Measurements from ENCODE around the gene TRAF2.

Gene TRAF2

GRCh38 chr9:136896027-136896426, 9.7 kb downstream of the TRAF2 start:
- Histone ChIP-seq H3K27ac (ENCODE audit: low read depth, low read length) (no peak overlapping the region), H3K4ac (ENCODE audit: low read depth, low read length) (no peak overlapping the region), H4K5ac (ENCODE audit: low read length) (no peak overlapping the region), H3K4me1 (ENCODE audit: control insufficient read depth, low read depth, low read length) (no peaks in the 10 kb centered on the region), H3K23ac (ENCODE audit: low read length) (no peak overlapping the region), H2BK15ac (replicated peaks; ENCODE audit: low read depth) (no peak overlapping the region), H3K36me3 (ENCODE audit: control insufficient read depth, insufficient read depth, low read length) (peaks cover 8% of the 10 kb centered on the region), H3K4me3 (ENCODE audit: low read length) (no peak overlapping the region), H2AK5ac (ENCODE audit: low read length) (no peak overlapping the region), H2BK5ac (ENCODE audit: low read length) (no peak overlapping the region), H3K56ac (ENCODE audit: low read length) (no peak overlapping the region), H3K4me2 (ENCODE audit: low read length) (no peak overlapping the region), H3K79me2 (ENCODE audit: control insufficient read depth, insufficient read depth, low read length) (peaks cover 23% of the 10 kb centered on the region), H2BK120ac (ENCODE audit: low read depth, low read length) (no peak overlapping the region), H3K27me3 (ENCODE audit: insufficient read depth, low read length, poor library complexity) (no peaks in the 10 kb centered on the region), H4K8ac (ENCODE audit: low read depth, low read length) (no peak overlapping the region), H3K79me1 (ENCODE audit: low read length) (peaks cover 18% of the 10 kb centered on the region), H3K9ac (ENCODE audit: low read length) (no peak overlapping the region), H3K18ac (ENCODE audit: low read length) (no peak overlapping the region)
- no CpG with 5 or more reads among the region's 11 CpGs for WGBS (ENCODE audit: extremely low coverage, insufficient coverage, low lambda C conversion rate)
- no peak for DNase-seq

GRCh38 chr9:136898483-136899100, 12.3 kb downstream of the TRAF2 start:
- Histone ChIP-seq H3K4me3 (ENCODE audit: low read length) (no peak overlapping the region), H3K27me3 (ENCODE audit: insufficient read depth, low read length, poor library complexity) (no peaks in the 10 kb centered on the region), H3K9ac (ENCODE audit: low read length) (no peak overlapping the region), H2BK15ac (replicated peaks; ENCODE audit: low read depth) (no peak overlapping the region), H4K8ac (ENCODE audit: low read depth, low read length) (no peak overlapping the region), H3K79me1 (ENCODE audit: low read length) (peaks cover 11% of the 10 kb centered on the region), H3K79me2 (ENCODE audit: control insufficient read depth, insufficient read depth, low read length) (peaks cover 10% of the 10 kb centered on the region), H3K27ac (ENCODE audit: low read depth, low read length) (no peak overlapping the region), H3K56ac (ENCODE audit: low read length) (no peak overlapping the region), H3K36me3 (ENCODE audit: control insufficient read depth, insufficient read depth, low read length) (peaks cover 9% of the 10 kb centered on the region), H3K18ac (ENCODE audit: low read length) (no peak overlapping the region), H4K5ac (ENCODE audit: low read length) (no peak overlapping the region), H3K4me1 (ENCODE audit: control insufficient read depth, low read depth, low read length) (no peaks in the 10 kb centered on the region), H3K4me2 (ENCODE audit: low read length) (no peak overlapping the region), H2AK5ac (ENCODE audit: low read length) (no peak overlapping the region), H2BK5ac (ENCODE audit: low read length) (no peak overlapping the region), H2BK120ac (ENCODE audit: low read depth, low read length) (no peak overlapping the region), H3K4ac (ENCODE audit: low read depth, low read length) (no peak overlapping the region), H3K23ac (ENCODE audit: low read length) (no peak overlapping the region)
- DNase-seq = no peak
- WGBS (ENCODE audit: extremely low coverage, insufficient coverage, low lambda C conversion rate) = no CpG with 5 or more reads among the region's 21 CpGs

GRCh38 chr9:136899196-136899595, 12.9 kb downstream of the TRAF2 start:
- Histone ChIP-seq H4K5ac (ENCODE audit: low read length) (no peak overlapping the region), H2BK5ac (ENCODE audit: low read length) (no peak overlapping the region), H3K23ac (ENCODE audit: low read length) (no peak overlapping the region), H3K27ac (ENCODE audit: low read depth, low read length) (no peak overlapping the region), H3K27me3 (ENCODE audit: insufficient read depth, low read length, poor library complexity) (no peaks in the 10 kb centered on the region), H2AK5ac (ENCODE audit: low read length) (no peak overlapping the region), H3K79me2 (ENCODE audit: control insufficient read depth, insufficient read depth, low read length) (peaks cover 10% of the 10 kb centered on the region), H4K8ac (ENCODE audit: low read depth, low read length) (no peak overlapping the region), H3K4me1 (ENCODE audit: control insufficient read depth, low read depth, low read length) (no peaks in the 10 kb centered on the region), H3K4ac (ENCODE audit: low read depth, low read length) (no peak overlapping the region), H3K9ac (ENCODE audit: low read length) (no peak overlapping the region), H2BK15ac (replicated peaks; ENCODE audit: low read depth) (no peak overlapping the region), H3K36me3 (ENCODE audit: control insufficient read depth, insufficient read depth, low read length) (peaks cover 9% of the 10 kb centered on the region), H3K79me1 (ENCODE audit: low read length) (peaks cover 11% of the 10 kb centered on the region), H2BK120ac (ENCODE audit: low read depth, low read length) (no peak overlapping the region), H3K4me3 (ENCODE audit: low read length) (no peak overlapping the region), H3K56ac (ENCODE audit: low read length) (no peak overlapping the region), H3K18ac (ENCODE audit: low read length) (no peak overlapping the region), H3K4me2 (ENCODE audit: low read length) (no peak overlapping the region)
- DNase-seq = no peak
- no CpG with 5 or more reads among the region's 9 CpGs for WGBS (ENCODE audit: extremely low coverage, insufficient coverage, low lambda C conversion rate)

- Histone ChIP-seq H4K8ac (ENCODE audit: low read depth, low read length) (no peak overlapping the region), H3K4me1 (ENCODE audit: control insufficient read depth, low read depth, low read length) (no peaks in the 10 kb centered on the region), H3K18ac (ENCODE audit: low read length) (no peak overlapping the region), H3K79me1 (ENCODE audit: low read length) (peaks cover 4% of the 10 kb centered on the region), H4K5ac (ENCODE audit: low read length) (no peak overlapping the region), H3K27me3 (ENCODE audit: insufficient read depth, low read length, poor library complexity) (no peaks in the 10 kb centered on the region), H3K4me2 (ENCODE audit: low read length) (no peak overlapping the region), H2BK120ac (ENCODE audit: low read depth, low read length) (no peak overlapping the region), H3K36me3 (ENCODE audit: control insufficient read depth, insufficient read depth, low read length) (peaks cover 9% of the 10 kb centered on the region), H3K9ac (ENCODE audit: low read length) (no peak overlapping the region), H2BK5ac (ENCODE audit: low read length) (no peak overlapping the region), H3K23ac (ENCODE audit: low read length) (no peak overlapping the region), H3K4me3 (ENCODE audit: low read length) (no peak overlapping the region), H2BK15ac (replicated peaks; ENCODE audit: low read depth) (no peak overlapping the region), H3K27ac (ENCODE audit: low read depth, low read length) (no peak overlapping the region), H2AK5ac (ENCODE audit: low read length) (no peak overlapping the region), H3K56ac (ENCODE audit: low read length) (no peak overlapping the region), H3K79me2 (ENCODE audit: control insufficient read depth, insufficient read depth, low read length) (peaks cover 3% of the 10 kb centered on the region), H3K4ac (ENCODE audit: low read depth, low read length) (no peak overlapping the region)
- no CpG with 5 or more reads among the region's 10 CpGs for WGBS (ENCODE audit: extremely low coverage, insufficient coverage, low lambda C conversion rate)
- no peak for DNase-seq
Observed at GRCh38 chr9:136900556-136900955, 14.2 kb downstream of the TRAF2 start.

DNA sequence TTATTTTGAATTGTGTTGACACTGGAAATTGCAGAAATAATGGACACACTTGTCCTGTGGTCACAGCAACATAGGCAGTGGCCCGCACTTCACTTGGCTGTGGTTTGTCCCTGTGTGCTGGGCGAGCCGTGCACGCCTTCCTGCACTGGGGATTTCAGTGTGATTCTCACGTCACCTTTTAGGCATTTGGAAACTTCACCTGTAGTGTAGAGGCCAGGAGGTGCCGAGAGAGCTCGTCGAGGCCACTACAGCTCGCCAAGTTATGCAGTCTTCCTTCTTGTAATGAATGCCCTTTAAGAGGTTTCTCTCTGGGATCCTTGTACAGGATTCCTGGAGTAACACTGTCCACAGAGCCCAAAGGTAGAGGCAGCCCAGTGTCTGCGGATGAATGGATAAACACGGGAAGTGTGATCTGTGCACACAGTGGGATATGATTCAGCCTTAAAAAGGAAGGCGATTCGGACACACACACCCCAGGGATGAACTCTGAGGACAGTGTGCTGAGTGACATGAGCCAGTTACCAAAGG, 14.7 kb downstream of the TRAF2 start:
- no peaks in the 10 kb centered on the region for H3K27me3 ChIP-seq (ENCODE audit: insufficient read depth, low read length, poor library complexity)

More for the DNA sequence above, 14.7 kb downstream of the TRAF2 start:
- peaks cover 3% of the 10 kb centered on the region for H3K79me1 ChIP-seq (ENCODE audit: low read length)
- WGBS (ENCODE audit: extremely low coverage, insufficient coverage, low lambda C conversion rate) = no CpG with 5 or more reads among the region's 13 CpGs
- H4K8ac ChIP-seq (ENCODE audit: low read depth, low read length) = no peak overlapping the region
- H3K36me3 ChIP-seq (ENCODE audit: control insufficient read depth, insufficient read depth, low read length) = peaks cover 9% of the 10 kb centered on the region
- DNase-seq = no peak
- H3K56ac ChIP-seq (ENCODE audit: low read length) = no peak overlapping the region
- peaks cover 2% of the 10 kb centered on the region for H3K79me2 ChIP-seq (ENCODE audit: control insufficient read depth, insufficient read depth, low read length)
- no peak overlapping the region for H3K4me3 ChIP-seq (ENCODE audit: low read length)
- no peak overlapping the region for H2BK15ac ChIP-seq (replicated peaks; ENCODE audit: low read depth)
- H3K4me1 ChIP-seq (ENCODE audit: control insufficient read depth, low read depth, low read length) = no peaks in the 10 kb centered on the region
- H4K5ac ChIP-seq (ENCODE audit: low read length) = no peak overlapping the region
- no peak overlapping the region for H3K4me2 ChIP-seq (ENCODE audit: low read length)
- H2BK5ac ChIP-seq (ENCODE audit: low read length) = no peak overlapping the region
- H3K18ac ChIP-seq (ENCODE audit: low read length) = no peak overlapping the region
- no peak overlapping the region for H3K27ac ChIP-seq (ENCODE audit: low read depth, low read length)
- no peak overlapping the region for H3K4ac ChIP-seq (ENCODE audit: low read depth, low read length)
- no peak overlapping the region for H3K9ac ChIP-seq (ENCODE audit: low read length)
- H2AK5ac ChIP-seq (ENCODE audit: low read length) = no peak overlapping the region
- H2BK120ac ChIP-seq (ENCODE audit: low read depth, low read length) = no peak overlapping the region
- no peak overlapping the region for H3K23ac ChIP-seq (ENCODE audit: low read length)

Measured in mesendoderm (in vitro differentiated cells).